NCI-H748 (cell line): ENCODE results near the gene EPYC.

ENCODE experiments used
- DNase-seq: peaks from one replicate; lab custom pipeline; 2025; ENCODE audit not compliant: unreplicated experiment; lab: John Stamatoyannopoulos, UW

The EPYC gene, protein sequence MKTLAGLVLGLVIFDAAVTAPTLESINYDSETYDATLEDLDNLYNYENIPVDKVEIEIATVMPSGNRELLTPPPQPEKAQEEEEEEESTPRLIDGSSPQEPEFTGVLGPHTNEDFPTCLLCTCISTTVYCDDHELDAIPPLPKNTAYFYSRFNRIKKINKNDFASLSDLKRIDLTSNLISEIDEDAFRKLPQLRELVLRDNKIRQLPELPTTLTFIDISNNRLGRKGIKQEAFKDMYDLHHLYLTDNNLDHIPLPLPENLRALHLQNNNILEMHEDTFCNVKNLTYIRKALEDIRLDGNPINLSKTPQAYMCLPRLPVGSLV

DNA sequence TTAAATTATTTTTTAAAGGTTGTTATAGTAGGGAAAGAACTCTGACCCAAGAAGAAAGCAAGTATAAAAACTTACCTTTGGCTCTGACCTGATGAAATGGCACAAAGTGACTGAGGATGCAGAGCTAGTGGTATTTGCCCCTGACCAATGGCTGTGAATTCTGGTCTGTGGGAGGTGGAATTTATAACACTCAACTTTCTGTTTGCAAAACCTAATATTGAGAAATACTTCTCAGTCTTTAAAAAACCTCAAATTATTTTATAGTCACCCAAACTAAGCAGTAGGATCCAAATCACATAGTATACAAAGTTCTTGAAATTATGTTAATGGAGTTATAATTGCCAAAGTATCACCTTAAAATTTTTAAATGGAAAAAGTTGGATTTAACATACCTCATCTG lies at the start of gene EPYC:
EPYC (minus strand) TSS at position 101 of the 400 bp plus-strand sequence. CDS start 2,407 bp downstream, outside the sequence.
- DNase-seq: no peak

DNA sequence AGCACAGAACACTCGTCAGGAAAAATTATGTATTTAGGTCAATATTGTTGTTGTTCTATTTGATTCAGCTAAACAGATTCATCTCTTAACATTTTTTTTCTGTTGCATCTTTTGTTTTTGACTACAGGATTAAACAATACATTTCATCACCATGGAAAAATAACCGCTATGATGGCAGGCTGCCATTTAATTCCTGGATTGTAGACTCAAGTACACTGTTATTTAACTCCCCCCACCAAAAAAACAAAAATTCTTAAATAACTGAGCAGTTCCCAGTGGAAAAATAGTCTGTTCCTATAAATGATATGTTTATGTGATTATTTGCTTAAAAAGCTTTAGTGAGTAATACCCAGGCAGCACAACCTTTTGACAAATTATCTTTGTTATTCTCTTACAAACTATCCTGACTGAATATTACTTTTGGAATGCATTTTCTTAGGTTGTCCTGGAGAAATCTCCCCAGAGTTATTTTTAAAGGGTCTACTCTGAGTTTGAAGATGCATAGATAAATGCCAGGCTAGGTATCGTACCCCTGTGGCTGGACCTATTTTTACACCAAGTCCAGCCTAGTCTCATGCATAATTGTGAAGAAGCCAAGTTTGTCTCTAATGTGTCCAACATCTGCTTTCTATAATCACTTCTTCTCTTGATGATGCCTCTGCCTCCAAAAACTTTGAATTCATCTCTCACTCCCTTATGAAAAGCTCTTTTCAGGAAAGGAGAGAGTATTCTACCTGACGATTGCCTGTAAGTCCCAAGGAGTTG lies 49.4 kb upstream of the EPYC start:
- DNase-seq: no peak

DNA sequence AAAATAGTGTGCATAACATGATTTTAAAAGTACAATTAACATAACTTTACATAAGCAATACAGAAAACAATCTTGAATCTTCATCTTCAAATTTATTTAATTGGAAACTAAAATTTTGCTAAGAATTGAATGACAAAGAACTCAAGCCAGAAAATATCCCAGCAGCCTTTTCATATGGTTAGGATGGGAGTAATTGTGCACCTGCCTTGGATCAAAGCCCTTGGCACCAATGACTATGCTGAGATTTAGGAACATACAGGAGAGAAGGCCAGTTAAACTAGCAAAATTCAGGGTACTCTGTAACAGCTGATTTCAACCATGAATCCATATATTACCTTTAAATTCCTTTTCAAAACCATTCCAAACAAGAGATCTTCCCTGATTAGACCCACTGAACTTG lies 47.3 kb upstream of the EPYC start:
- no peak for DNase-seq

DNA sequence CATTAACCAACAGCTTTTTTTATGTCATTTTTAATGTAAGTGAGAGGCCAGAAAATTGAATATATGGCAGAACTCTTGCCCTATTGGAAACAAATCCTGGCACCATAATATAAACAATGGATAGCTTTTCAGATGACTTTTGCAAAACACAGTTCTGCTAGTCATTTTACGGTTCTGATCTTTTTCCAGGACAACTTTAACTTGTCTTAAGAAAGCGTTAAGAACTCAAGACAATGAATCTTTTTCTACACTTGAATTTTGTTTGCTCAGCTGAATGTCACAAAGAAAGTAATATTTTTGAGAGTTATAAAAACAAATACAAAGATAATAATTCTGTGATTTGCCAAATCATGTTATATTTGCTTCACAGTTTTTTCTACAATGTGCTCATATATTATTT lies 39.8 kb upstream of the EPYC start:
- no peak for DNase-seq

DNA sequence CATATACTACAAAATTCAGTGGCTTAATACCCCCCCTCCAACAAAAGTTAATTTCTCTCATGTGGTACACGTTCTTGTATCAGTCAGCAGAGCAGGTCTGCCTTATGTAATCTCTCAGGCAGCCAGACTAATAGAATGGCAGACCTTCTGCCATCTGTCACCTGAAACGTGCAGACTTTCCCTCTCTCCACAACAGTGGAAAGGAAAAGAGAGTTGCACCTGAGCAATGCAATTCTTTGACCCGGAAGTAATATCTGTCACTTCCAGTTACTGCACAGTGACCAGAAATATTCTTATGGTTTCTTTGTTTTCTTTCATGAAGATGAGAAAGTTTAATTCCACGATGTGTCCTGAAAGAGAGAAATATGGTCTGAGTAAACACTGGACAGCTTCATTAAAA lies 38.6 kb upstream of the EPYC start:
- peak; percentile 8 for DNase-seq

DNA sequence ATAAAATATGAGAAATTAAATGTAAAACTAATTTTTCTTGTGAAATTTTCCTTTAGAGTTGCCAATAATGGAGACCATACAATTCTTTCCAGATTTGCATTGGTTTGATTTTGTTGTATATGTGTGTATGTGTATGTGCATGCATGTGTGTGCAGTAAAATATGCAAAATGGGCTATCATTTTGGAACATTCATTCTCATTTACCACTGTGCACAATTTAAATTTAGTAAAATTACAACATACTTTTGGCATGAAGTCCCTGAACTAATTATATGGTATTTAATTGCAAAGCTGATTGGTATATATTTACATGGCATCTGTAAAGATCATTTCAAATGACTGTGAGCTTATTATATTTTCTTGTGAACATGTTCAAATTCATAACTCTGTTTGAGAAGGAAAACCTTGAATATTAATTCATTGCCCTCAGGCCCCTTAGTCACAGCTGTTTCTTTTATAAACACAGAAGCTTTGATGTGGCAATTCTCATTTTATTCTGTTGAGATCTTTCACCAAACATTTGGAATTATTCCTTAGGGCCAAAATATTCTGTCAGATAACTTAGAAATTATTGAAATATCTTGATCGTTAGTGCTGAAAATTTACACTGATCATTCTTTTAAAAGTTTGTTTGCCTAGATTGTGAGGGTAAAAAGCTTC lies 35.5 kb upstream of the EPYC start:
- no peak for DNase-seq

DNA sequence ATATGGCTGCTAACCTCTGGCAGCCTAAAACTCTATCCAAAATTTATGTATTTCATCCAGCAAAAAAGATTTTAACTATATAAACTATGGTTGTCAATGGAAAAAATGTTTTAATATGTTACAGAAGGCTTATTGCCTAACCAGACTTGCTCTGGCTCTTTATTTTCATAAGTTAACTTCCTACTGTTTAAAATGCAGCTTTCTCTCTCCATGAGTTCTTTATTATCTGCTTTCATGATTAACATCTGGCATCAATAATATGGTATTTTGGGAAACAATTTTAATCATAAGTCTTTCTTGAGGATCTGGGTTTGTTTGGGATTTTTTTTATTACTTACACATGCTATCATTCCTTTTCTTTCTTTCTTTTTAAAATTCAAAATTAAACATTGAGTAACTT lies 32.5 kb upstream of the EPYC start:
- no peak for DNase-seq

DNA sequence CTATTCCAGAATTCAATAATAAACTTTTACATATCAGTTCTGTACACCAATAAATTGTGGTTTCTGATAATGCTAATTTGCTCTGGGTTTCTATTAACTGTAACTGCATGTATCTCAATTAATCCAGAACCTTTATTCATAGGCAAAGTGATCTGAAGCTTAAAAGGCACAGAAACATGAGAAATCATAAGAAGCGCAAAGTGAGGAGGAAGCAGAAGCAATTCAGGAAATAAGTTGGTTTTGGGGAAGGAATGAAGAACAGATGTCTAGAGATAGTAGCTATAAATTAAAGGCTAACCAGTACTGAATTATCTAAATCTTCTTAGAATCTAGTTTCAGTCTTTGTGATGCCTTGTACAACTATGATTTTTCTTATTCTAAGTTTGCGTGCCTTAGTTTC lies 28.5 kb upstream of the EPYC start:
- DNase-seq: no peak

DNA sequence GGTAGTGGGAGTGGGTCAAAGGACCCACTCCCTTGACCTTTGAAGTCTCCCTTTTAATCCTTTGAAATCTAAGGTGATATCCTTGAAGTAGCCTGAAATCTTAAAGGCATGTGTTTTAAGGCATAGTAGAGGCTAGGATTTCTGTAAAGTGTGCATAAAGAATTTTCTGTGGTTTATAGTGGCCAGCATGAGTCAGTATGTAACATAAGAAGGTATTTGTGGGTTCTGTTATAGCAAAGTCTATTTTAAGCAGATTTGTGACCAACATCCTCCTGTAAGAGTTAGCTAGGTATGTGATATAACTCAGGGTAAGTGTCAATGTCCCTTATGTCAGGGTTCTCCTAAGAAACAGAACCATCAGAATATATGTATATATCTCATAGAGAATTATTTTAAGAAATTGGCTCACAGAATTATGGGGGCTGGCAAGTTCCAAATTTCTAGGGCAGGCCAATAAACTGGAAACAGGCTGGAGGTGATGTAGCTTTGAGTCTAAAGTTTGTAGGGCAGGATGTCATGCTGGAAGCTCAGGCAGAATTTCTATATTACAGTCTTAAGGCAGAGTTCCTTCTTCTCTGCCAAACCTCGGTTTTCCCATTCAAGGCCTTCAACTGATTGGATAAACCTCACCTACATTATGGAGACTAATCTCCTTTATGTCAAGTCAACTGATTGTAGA lies 18.7 kb upstream of the EPYC start:
- DNase-seq: no peak

DNA sequence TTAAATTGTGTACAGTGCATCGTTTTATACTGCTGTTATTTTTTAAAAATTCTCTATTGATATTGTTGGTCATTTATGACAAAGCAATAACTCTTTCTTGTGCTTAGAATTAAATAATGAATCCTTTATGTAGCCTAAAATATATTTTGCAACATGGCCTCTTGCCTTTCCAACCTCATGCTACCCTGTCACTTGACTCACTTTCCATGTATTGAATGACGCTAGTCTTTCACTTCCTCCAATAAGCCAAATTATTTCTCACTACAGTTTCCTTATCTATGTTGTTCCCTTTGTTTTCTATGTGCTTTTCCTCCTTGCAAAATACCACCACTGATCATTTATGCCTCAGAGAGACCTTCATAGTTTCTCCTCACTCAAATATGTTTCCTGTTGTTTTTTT lies 16.3 kb upstream of the EPYC start:
- DNase-seq: no peak

DNA sequence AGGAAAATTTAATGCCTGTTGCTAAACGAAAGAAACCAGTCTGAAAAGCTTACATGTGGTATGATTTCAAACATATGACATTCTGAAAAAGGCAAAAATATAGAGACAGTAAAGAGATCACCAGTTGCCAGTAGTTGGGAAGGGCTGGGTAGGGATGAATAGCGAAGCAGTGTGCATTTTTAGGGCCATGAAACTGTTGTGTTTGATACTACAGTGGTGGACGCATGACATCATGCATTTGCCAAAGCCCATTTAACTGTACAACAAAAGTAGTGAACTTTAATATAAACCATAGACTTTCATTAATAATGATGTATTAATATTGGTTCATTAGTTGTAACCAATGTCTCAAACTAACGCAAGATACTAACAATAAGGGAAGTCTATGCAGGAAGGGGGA lies 14.7 kb upstream of the EPYC start:
- no peak for DNase-seq

DNA sequence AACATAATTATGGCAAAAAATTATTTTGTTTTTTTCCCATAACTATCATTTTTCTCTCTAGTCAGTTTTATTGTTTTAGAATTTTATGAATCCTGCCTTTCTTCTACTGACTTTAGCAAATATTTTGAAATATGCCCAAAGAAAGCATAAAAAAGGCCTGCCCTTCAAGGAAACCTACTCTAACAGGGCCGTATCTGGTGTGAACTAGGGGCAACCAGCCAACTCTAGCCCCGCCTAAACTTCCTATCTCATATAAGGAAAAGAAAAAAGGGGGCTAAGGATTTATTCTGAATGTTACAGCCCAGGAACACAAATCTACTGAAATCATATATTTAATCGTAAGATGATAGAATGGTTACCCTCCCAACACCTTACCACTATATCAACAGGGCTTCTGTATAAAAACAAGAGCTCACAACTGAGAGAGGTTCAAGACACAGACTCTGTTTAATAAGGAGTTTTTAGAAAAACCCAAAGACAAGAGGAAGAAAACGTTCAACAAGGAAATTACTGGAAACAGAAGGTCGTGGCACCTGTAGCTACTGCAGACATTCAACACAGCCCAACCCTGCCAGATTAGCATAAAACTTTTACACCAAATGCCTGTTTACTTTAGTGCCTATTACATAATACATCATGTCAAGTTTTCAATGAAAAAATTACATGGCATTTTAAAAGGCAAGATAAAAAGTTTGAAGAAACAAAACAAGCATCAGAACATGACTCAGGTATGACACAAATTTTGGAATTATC lies 12.9 kb upstream of the EPYC start:
- no peak for DNase-seq

DNA sequence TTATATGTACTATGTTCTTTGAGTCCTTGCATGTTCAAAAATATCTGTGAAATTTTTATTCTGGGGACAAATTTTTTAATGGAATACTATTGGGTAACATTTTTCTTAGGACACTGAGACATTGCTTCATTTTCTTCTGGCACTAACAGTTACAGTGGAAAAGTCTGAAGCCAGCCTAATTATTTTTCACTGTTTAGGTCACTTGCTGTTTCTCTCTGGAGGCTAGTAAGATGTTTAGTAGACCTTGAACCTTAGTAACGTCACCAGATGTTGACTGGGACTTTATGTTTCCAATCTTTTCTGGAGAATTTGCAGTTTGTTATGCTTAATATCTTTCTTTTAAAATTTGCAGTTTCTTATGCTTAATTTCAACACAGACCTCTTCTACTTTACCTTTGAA lies 12.3 kb upstream of the EPYC start:
- no peak for DNase-seq

DNA sequence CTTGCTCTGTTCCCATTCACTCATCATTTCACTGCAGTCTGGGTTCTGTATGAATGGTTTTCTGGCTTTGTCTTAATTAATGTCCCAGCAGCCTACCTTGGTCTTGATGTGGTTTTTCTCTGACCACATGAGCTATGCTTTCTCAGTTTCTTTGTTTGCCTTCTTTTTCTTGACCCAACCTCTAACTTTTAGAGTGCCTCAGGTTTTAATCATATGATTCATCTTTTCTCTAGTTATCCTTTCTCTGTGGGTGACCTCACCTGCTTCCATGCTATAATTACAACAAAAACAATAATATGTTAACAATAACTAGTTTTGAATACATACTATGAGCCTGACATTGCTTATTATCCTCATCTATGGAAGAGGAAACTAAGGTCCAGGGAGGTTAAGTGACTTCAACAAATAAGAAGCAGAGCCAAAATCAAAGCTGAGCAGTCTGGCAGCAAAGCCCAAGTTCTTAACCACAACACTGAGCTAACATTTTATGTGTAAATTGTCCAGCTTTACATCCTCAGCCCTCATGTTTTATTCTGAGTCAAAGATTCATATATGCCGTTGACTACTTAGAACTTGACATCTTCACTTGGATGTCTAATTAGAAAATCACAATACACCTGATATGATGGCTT lies 4.7 kb upstream of the EPYC start:
- DNase-seq: no peak

DNA sequence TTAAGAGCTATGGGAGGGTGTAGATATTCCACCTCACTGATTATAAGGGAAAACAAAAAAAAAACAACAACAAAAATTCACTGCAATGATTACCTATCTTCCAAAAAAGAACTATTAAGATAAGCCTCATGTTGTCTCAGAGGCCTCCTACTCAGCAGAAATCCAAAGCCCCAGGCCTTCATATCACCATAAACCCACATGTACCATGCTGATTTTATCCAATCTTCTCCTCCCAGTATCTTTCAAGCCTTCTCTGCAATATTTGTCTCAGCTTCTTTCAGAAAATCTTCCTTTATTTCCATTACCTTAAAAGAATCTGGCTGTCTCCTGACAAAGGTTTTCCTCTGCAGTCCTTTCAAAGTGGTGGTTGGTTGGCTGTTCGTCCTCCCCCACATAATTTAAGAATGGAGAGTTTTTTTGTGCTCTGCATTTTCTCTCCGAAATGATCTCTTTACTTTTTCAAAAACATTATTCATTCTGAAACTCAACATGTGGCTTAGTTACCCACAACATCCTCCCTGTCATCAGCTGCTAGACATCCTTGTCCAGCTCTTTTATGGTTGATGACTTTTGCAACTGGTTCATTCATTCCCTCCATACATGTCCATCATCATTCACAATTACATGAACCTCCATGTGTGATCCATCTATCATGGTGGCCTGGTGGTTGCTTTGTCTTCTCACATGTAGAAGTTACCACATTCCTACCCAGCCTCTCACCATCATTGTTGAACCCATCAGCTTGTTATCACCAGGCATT lies 2.9 kb upstream of the EPYC start:
- no peak for DNase-seq

DNA sequence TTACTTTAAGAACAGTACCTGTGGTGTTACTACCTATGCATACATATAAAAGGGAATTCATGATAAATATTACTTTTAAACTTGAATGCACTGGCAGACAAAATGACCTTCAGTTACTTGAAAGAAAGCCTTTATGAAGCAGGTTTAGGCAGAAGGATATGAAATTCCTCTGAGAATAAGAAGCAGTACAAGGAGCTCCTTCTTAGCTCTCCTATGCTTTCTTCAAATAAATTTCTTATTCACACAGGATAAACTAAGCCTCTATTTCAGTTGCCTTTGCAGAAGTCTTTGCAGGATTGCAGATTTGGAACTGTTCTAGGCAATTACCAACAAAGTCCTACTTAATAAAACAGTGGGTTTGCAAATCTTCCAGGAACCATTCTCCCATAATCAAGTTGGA lies 1.0 kb downstream of the EPYC start:
- DNase-seq: no peak

DNA sequence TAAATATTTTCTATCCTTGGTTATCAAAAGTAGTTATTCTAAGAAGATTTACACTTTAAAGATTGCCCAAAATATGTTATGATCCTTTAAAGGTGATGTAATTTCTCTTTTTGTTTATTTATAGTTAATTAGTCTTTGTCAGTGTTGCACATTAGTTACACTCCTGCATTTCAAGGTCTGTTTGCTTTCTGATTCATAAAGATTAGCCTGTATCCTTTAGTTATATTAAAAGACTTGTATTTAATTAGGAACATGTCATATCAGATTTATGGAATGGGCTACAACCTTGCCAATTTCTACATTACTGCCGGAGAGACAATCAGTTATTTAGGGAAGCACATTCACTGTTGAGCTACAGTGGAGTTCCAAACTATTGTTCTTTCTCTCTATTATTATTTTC lies 3.5 kb downstream of the EPYC start:
- no peak for DNase-seq

DNA sequence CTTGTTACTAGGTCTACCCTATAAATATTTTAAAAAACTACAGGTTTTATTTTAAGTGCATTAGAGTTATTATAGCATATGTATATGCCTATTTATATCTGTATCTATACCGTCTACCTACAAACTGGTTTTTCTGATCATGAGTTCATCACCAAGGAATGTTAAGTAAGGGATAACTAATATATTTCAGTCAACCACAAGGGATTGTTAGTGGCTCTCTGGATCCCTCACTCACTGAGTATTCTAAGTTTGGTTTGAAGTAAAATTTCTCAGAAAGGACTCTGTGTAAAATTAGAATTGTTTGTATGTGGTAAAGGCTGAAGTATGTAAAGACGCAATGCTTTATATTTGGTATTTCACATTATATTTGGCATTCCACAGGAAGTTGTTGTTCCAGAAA lies 4.8 kb downstream of the EPYC start:
- DNase-seq: no peak

DNA sequence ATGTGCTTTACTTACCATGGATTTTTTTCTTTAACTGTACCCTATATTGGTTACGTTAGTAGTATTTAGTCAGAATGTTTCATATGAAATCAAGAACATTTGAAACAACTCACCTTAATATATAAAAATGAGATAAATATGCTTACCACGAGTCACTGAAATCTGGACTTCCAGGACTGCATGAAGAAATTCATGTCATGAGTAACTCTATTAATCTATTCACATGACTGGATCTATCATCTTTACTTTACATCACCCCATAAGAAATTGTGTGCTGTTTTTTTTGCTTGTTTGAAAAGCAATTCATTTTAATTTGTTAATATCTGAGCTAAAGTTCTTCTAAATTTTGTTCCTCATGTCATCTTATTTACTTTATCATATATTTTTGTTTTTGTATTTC lies 5.2 kb downstream of the EPYC start:
- no peak for DNase-seq

DNA sequence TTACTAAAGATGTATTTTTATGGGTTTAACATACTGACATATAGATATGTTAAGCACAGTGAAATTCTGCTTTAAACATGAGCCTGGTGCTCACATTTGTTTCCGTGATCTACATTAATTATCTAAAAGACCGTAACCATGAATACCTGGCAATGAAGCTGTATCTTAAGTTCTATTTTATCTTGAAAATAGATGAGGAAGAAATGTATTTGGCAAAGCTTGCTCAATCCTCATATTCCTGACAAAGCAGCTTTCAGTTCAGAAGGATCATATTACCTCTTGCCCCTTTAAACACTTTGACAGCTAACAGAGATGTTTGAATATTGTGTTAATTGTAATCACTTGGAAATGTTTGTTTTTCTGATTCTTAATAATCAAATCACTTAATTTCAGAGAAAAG lies 9.8 kb downstream of the EPYC start:
- DNase-seq: peak; percentile 15
